ENCODE measurements around the gene ZFP62.

Gene ZFP62

GRCh38 chr5:180844858-180845257 is 16.2 kb downstream of the ZFP62 start:
- TF ChIP-seq CTCF (conservative IDR thresholded peaks at IDR 0.05; ENCODE audit: low read length): no peak
- no peak overlapping the region for H3K4me3 ChIP-seq (ENCODE audit: low read length)
- DNase-seq (ENCODE audit: low read depth): no peak

- H3K4me3 ChIP-seq (ENCODE audit: low read length): no peak overlapping the region
- no peak for DNase-seq (ENCODE audit: low read depth)
- no peak for TF ChIP-seq CTCF (conservative IDR thresholded peaks at IDR 0.05; ENCODE audit: low read length)
Measured at GRCh38 chr5:180844432-180844831, 16.6 kb downstream of the ZFP62 start.

- no peak for TF ChIP-seq CTCF (conservative IDR thresholded peaks at IDR 0.05; ENCODE audit: low read length)
- no peak overlapping the region for H3K4me3 ChIP-seq (ENCODE audit: low read length)
- no peak for DNase-seq (ENCODE audit: low read depth)
Measured at GRCh38 chr5:180839935-180840334, 21.1 kb downstream of the ZFP62 start.

- no peak for TF ChIP-seq CTCF (conservative IDR thresholded peaks at IDR 0.05; ENCODE audit: low read length)
- no peak for DNase-seq (ENCODE audit: low read depth)
- H3K4me3 ChIP-seq (ENCODE audit: low read length): no peak overlapping the region
Measured at GRCh38 chr5:180839227-180839626, 21.8 kb downstream of the ZFP62 start.

- no peak for DNase-seq (ENCODE audit: low read depth)
- no peak for TF ChIP-seq CTCF (conservative IDR thresholded peaks at IDR 0.05; ENCODE audit: low read length)
Measured at GRCh38 chr5:180837478-180837877, 23.6 kb downstream of the ZFP62 start.

GRCh38 chr5:180832638-180833068 is 28.4 kb downstream of the ZFP62 start:
- TF ChIP-seq CTCF (conservative IDR thresholded peaks at IDR 0.05; ENCODE audit: low read length): no peak
- no peak for DNase-seq (ENCODE audit: low read depth)
- peak overlapping the region; percentile 96 for H3K4me3 ChIP-seq (ENCODE audit: low read length)

More at GRCh38 chr5:180837478-180837877, 23.6 kb downstream of the ZFP62 start:
- no peak overlapping the region for H3K4me3 ChIP-seq (ENCODE audit: low read length)

- TF ChIP-seq CTCF (conservative IDR thresholded peaks at IDR 0.05; ENCODE audit: low read length): no peak
- peak; percentile 61 for DNase-seq (ENCODE audit: low read depth)
- H3K4me3 ChIP-seq (ENCODE audit: low read length): peak overlapping the region; percentile 96
Measured at GRCh38 chr5:180831139-180832093, 29.7 kb downstream of the ZFP62 start.
